ENCODE results near the gene RBM6. TPM values are rescaled to one million over a fixed set of nuclear protein-coding genes. Genes with fewer than 3 reads are reported as not detected.
"Not testable (repeated sequence)": the region's sequence is repeated elsewhere in the genome, so short reads cannot be mapped to it uniquely, and the experiment has no call there.

The RBM6 gene
- total RNA-seq, 4 donors from 2014 or later, result 106 to 182 (median 158) TPM

- no peaks in the 10 kb centered on the region for H3K27me3 ChIP-seq
- H3K36me3 ChIP-seq, result no peaks in the 10 kb centered on the region
- 0 to 1% methylated on average over 36 to 42 of the region's 56 CpGs for WGBS, 2 donors
- DNase-seq (ENCODE audit: low spot score in 2 of 2), result peak; percentile 89 to 92
- H3K4me3 ChIP-seq, result peak within 1 kb of the TSS; percentile 50 to 87 (median 67)
- H3K4me1 ChIP-seq, result peaks cover 0 to 30% (median 13%) of the 10 kb centered on the region in 4 donors
- TF ChIP-seq CTCF (IDR thresholded peaks at IDR 0.05), result peak in 3 of 5 experiments; percentile 15 to 57 (median 23)
- peak in 1 of 2 donors; percentile 29 for TF ChIP-seq POLR2A (IDR thresholded peaks at IDR 0.05)
- peak; percentile 71 to 78 for TF ChIP-seq EP300 (IDR thresholded peaks at IDR 0.05)
- peak within 1 kb of the TSS; percentile 66 to 93 (median 85) for H3K27ac ChIP-seq
- H3K9me3 ChIP-seq, result no peaks in the 10 kb centered on the region
These were observed 10.4 kb upstream of the RBM6 start, which contains the start of gene MON1A for GRCh38 chr3:49929291-49930167. Gene MON1A (minus strand): TSS chr3:49929811. CDS start chr3:49913346, 16,465 bp downstream.

- Histone ChIP-seq H3K9me3 (no peaks in the 10 kb centered on the region), H3K4me1 (peaks cover 0 to 30% (median 13%) of the 10 kb centered on the region in 4 donors), H3K36me3 (no peaks in the 10 kb centered on the region), H3K27ac (peak overlapping the region; percentile 66 to 93 (median 85)), H3K27me3 (no peaks in the 10 kb centered on the region), H3K4me3 (peak overlapping the region; percentile 50 to 87 (median 67))
- no peak for DNase-seq (ENCODE audit: low spot score in 2 of 2)
- TF ChIP-seq CTCF (IDR thresholded peaks at IDR 0.05) (no peak), POLR2A (IDR thresholded peaks at IDR 0.05) (no peak)
- 43 to 49% methylated on average over 15 to 16 of the region's 16 CpGs for WGBS, 2 donors
These were observed 9.7 kb upstream of the RBM6 start for GRCh38 chr3:49930168-49930690.

- Histone ChIP-seq H3K27ac (peak overlapping the region in 1 of 4 donors; percentile 86), H3K27me3 (no peaks in the 10 kb centered on the region), H3K36me3 (no peaks in the 10 kb centered on the region), H3K9me3 (no peaks in the 10 kb centered on the region), H3K4me1 (peaks cover 0 to 30% (median 13%) of the 10 kb centered on the region in 4 donors), H3K4me3 (no peak overlapping the region)
- no peak for DNase-seq (ENCODE audit: low spot score in 2 of 2)
- WGBS, 2 donors, result 92 to 95% methylated on average over 1 of the region's 1 CpG
- no peak for TF ChIP-seq EP300 (IDR thresholded peaks at IDR 0.05)
- TF ChIP-seq POLR2A (IDR thresholded peaks at IDR 0.05), result no peak
- no peak for TF ChIP-seq CTCF (IDR thresholded peaks at IDR 0.05)
These were observed 9.0 kb upstream of the RBM6 start for GRCh38 chr3:49930922-49931321.

- 93 to 96% methylated on average over 15 of the region's 15 CpGs for WGBS, 2 donors
- DNase-seq (ENCODE audit: low spot score in 2 of 2); H3K27ac ChIP-seq; H3K27me3 ChIP-seq; H3K36me3 ChIP-seq; H3K9me3 ChIP-seq; H3K4me3 ChIP-seq: not testable (repeated sequence)
- H3K4me1 ChIP-seq, result peaks cover 0 to 30% (median 13%) of the 10 kb centered on the region in 4 donors
These were observed 7.7 kb upstream of the RBM6 start for GRCh38 chr3:49932281-49932680.

GRCh38 chr3:49937090-49937489, 2.9 kb upstream of the RBM6 start:
- no peak for DNase-seq (ENCODE audit: low spot score in 2 of 2)
- H3K4me1 ChIP-seq, result peaks cover 0 to 22% (median 12%) of the 10 kb centered on the region in 4 donors
- no peaks in the 10 kb centered on the region for H3K36me3 ChIP-seq
- no peak overlapping the region for H3K27ac ChIP-seq
- no peaks in the 10 kb centered on the region for H3K27me3 ChIP-seq
- 47 to 54% methylated on average over 3 of the region's 3 CpGs for WGBS, 2 donors
- TF ChIP-seq EP300 (IDR thresholded peaks at IDR 0.05) (no peak), CTCF (IDR thresholded peaks at IDR 0.05) (no peak), POLR2A (IDR thresholded peaks at IDR 0.05) (no peak)
- no peak overlapping the region for H3K4me3 ChIP-seq
- no peaks in the 10 kb centered on the region for H3K9me3 ChIP-seq

All from tibial nerve (tissue), 4 donors.